ENCODE results near the gene STING1. TPM values are rescaled to one million over a fixed set of nuclear protein-coding genes. Genes with fewer than 3 reads are reported as not detected.

Gene STING1
- total and polyA plus RNA-seq, 2 donors (not counting 3 experiments of a cell fraction or from before 2014, with no cell fraction given): 108 to 143 TPM

DNA sequence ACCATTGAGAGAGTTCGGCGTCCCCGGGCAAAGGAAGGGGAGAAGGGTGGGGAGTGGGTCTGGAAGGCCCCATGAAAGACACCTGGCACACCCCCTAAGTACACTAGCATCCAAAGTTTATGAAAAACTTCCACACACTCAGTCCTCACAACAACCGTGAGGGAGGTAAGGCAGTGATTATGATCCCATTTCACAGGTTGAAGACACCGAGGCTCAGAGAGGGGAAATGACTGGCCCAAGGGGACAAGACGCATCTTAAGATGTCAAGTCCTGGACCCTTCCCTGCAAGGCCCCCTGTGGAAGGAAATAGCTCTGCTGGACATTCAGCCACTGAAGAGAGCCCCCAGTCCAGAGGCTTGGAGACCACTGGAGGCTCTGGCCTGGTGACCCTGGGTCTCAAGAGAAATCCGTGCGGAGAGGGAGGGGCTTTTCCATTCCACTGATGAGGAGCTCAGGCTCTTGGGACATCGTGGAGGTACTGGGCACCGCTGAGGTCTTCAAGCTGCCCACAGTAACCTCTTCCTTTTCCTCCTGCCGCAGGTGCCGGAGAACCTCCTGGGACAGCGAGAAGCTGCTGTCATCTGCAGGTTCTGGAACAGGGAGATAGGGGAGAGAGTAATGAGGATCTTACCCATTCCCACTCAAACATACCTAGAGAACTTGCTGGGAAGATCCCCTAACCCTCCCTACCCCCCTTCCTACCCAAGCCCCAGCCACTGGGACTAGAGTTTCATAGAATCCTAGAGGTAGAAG is 6.5 kb downstream of the STING1 start:
- TF ChIP-seq MYC (IDR thresholded peaks at IDR 0.05; ENCODE audit: low read depth, low read length) (no peak), POLR2A (IDR thresholded peaks at IDR 0.05; ENCODE audit: low read depth, low read length) (no peak), GATA2 (IDR thresholded peaks at IDR 0.05; ENCODE audit: insufficient read depth, insufficient read length, low read depth, low read length) (no peak), FOS (IDR thresholded peaks at IDR 0.05; ENCODE audit: borderline replicate concordance, insufficient read depth, low read length) (no peak), POLR2AphosphoS5 (IDR thresholded peaks at IDR 0.05; ENCODE audit: insufficient read depth, low read depth, low read length) (no peak), JUN (IDR thresholded peaks at IDR 0.05; ENCODE audit: borderline replicate concordance, insufficient read depth, insufficient read length, low read depth) (no peak), EZH2 (IDR thresholded peaks at IDR 0.05; ENCODE audit: borderline replicate concordance, low read depth, low read length, severe bottlenecking) (no peak)
- TF ChIP-seq, protein P1, sequence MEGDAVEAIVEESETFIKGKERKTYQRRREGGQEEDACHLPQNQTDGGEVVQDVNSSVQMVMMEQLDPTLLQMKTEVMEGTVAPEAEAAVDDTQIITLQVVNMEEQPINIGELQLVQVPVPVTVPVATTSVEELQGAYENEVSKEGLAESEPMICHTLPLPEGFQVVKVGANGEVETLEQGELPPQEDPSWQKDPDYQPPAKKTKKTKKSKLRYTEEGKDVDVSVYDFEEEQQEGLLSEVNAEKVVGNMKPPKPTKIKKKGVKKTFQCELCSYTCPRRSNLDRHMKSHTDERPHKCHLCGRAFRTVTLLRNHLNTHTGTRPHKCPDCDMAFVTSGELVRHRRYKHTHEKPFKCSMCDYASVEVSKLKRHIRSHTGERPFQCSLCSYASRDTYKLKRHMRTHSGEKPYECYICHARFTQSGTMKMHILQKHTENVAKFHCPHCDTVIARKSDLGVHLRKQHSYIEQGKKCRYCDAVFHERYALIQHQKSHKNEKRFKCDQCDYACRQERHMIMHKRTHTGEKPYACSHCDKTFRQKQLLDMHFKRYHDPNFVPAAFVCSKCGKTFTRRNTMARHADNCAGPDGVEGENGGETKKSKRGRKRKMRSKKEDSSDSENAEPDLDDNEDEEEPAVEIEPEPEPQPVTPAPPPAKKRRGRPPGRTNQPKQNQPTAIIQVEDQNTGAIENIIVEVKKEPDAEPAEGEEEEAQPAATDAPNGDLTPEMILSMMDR (IDR thresholded peaks at IDR 0.05; ENCODE audit: extremely low read depth in 1 of 2, insufficient read depth in 1 of 2, low read depth in 1 of 2, low read length in 2 of 2): no peak
- TF ChIP-seq, protein P2, sequence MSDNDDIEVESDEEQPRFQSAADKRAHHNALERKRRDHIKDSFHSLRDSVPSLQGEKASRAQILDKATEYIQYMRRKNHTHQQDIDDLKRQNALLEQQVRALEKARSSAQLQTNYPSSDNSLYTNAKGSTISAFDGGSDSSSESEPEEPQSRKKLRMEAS (IDR thresholded peaks at IDR 0.05; ENCODE audit: insufficient read depth, insufficient read length): no peak
- Histone ChIP-seq H3K36me3 (ENCODE audit: control insufficient read depth in 2 of 2, extremely low read depth in 1 of 2, insufficient read depth in 2 of 2, low read length in 2 of 2) (peaks cover 4 to 26% of the 10 kb centered on the region in 2 experiments), H3K27me3 (ENCODE audit: control insufficient read depth in 2 of 2, insufficient read depth in 2 of 2, low read length in 2 of 2) (no peaks in the 10 kb centered on the region), H3K4me2 (ENCODE audit: insufficient read depth, low read length) (no peak overlapping the region), H4K20me1 (replicated peaks; ENCODE audit: control insufficient read depth, extremely low read depth, insufficient read depth, low read length) (no peaks in the 10 kb centered on the region), H3K9me1 (replicated peaks; ENCODE audit: control insufficient read depth, extremely low read depth, insufficient read depth, low read length) (no peaks in the 10 kb centered on the region), H2AFZ (ENCODE audit: low read depth, low read length) (no peak overlapping the region), H3K4me3 (replicated peaks in 1 of 3; ENCODE audit: insufficient read depth in 1 of 3, low read depth in 1 of 3, low read length in 3 of 3) (no peak overlapping the region), H3K79me2 (ENCODE audit: control insufficient read depth, insufficient read depth, low read length) (peaks cover 7% of the 10 kb centered on the region), H3K9ac (replicated peaks; ENCODE audit: extremely low read depth, insufficient read depth, low read length) (no peak overlapping the region), H3K4me1 (ENCODE audit: control insufficient read depth, extremely low read depth, insufficient read depth, low read length) (peaks cover 24% of the 10 kb centered on the region), H3K27ac (ENCODE audit: insufficient read depth, low read depth, low read length) (no peak overlapping the region), H3K9me3 (replicated peaks; ENCODE audit: control insufficient read depth, insufficient read depth, low read length) (no peaks in the 10 kb centered on the region)
- CTCF ChIA-PET: interaction anchor here (1.5 to 2.7 kb wide), 2 partner anchors 20 to 37 kb away, joined by 4 to 11 read pairs; no protein-coding TSS in a partner anchor
- POLR2A ChIA-PET: interaction anchor here (0.5 kb wide), 1 partner anchor 9 kb away, joined by 3 read pairs; no protein-coding TSS in a partner anchor
- dilution Hi-C loops (cut with MboI; ENCODE audit: extremely low pct_ligation_motif_present, low sequenced_read_pairs) (no loop called here), intact Hi-C loops (cut with micrococcal nuclease) (no loop called here)
- DNase-seq (ENCODE audit: low read depth, low spot score) (no peak), FAIRE-seq (no peak)
- TSS peak; percentile 14 for BruUV-seq (replicated peaks)

All from endothelial cell of umbilical vein (primary cell).